Kasumi-1 (cell line): ENCODE results near the gene GLA.

Source experiments
- DNase-seq, 2 experiments: peaks; one replicate each; lab custom pipeline; 2025; lab: John Stamatoyannopoulos, UW

Gene GLA

DNA sequence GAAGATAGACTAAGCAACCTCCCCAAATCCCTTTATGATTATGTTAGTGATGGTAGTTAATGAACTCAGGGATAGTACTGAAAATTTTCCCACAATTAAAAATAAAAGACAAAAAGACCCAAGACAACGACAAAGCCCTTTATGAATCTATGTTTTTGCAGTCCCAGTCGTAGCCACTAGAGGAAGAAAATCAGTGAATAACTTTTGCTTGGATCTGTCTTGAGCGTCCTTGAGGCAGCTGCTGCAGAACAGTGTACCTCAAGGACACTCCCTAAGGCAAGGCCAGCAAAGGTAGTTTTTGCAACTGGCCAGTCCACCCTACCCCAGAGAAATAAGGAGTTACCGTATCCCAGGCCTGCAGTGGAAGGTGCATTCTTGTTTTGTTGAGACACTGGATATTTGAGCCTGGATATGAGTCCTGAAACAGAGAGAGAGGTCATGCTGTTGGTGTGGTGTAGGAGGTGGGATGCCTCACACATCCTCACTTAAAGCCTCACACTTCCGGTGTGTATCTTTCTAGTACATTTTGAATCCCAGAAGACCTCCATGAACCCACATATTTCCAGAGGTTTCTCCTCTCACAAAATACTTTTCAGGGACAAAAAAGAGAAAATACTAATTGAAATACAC, 50.4 kb downstream of the GLA start:
- DNase-seq = peak; percentile 27 to 38

GRCh38 chrX:101349193-101349562, 58.5 kb downstream of the GLA start:
- no peak for DNase-seq

DNA sequence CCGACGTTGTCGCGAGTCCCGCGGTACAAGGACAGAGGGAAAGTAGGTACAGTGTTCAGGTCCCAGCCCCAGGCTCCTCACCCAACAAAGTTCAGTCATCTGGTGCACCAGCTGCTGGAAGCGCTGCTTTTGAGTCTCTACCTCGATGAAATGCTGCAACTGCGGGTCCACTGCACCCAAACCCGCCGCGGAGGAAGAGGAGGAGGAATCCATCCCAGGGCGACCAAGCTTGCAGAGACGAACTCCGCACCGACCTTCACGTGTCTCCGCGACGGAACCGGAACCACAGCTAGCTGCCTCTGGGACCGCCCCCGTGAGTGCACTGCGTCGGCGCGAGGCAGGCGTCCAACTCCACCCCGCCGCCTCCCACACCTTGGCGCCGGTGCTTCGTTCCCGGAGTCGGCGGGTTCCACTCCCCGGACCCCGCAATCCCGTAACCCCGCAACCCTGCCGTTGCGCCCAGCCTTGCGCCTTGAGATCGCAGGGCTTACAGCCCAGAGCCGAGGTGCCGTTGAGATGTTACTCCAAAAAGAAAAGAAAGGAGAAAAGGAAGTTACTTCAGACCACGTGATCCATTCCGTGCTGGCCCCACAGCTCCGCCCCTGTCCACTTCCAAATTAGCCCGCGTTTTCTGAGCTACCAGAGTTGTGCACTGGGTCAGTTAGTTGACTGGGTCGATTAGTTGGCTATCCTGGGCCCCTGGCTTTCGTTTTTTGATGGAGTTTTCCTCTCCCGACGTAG, 59.1 kb downstream of the GLA start, which contains the start of gene TIMM8A:
Gene TIMM8A (minus strand): TSS at position 291 of the 741 bp plus-strand sequence. CDS start 78 bp downstream, at position 213.
- peak; percentile 66 to 72 for DNase-seq

- peak in 1 of 2 experiments; percentile 2 for DNase-seq
Measured at GRCh38 chrX:101347859-101348451, 59.8 kb downstream of the GLA start.
